NT2/D1 (cell line): Measurements from ENCODE around the gene NFKB1.

ENCODE experiments used
- SUZ12 ChIP-seq: IDR thresholded peaks from 2 replicates; pipeline ENCODE4 v1.6.1; 2011; ENCODE audit not compliant: insufficient read length, insufficient read depth; ENCODE audit errors: extremely low read depth
- YY1 ChIP-seq: IDR thresholded peaks from 2 replicates; pipeline ENCODE4 v1.6.1; 2011; ENCODE audit not compliant: insufficient read length, insufficient read depth
- ZNF274 ChIP-seq: IDR thresholded peaks from 2 replicates; pipeline ENCODE4 v1.6.1; 2011; ENCODE audit warnings: mild to moderate bottlenecking, low read depth, low read length

DNA sequence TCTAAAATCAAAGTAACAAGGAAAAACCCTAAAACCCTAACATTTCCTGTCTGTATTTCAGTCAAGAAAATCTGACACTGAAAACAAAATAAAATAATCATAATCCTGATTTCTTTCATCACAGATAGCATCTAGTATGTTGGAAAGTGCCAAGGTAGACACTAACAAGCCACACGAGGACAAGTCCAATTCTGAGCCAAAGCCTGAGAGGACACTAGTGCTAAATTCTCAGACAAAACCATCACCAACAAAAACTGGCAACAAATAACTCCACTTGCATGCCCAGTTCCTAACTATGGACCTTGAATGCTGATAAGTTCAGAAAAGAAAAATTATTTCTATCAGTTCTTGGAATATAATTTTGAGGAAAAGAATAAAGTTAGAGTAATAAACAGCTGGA, 146.0 kb downstream of the NFKB1 start:
- TF ChIP-seq YY1: no peak
- TF ChIP-seq ZNF274: no peak
- TF ChIP-seq SUZ12: no peak
